K562 (cell line): Measurements from ENCODE around the gene RCC2. TPM values are rescaled to one million over a fixed set of nuclear protein-coding genes. Genes with fewer than 3 reads are reported as not detected.

Experiments
- ARID1B ChIP-seq: fragments of 450-650 bp; IDR thresholded peaks from 2 replicates; pipeline ENCODE4 v1.6.1; 2016; ENCODE audit warnings: antibody characterized with exemption, mild to moderate bottlenecking, inconsistent platforms
- BHLHE40 ChIP-seq: IDR thresholded peaks from 2 replicates; pipeline ENCODE4 v1.6.1; 2011; ENCODE audit warnings: low read length, improper control_type of control experiment
- CCAR2 ChIP-seq: fragments of 200-400 bp; formaldehyde crosslinking; IDR thresholded peaks from 2 replicates; pipeline ENCODE4 v1.6.1; 2017; ENCODE audit warnings: mild to moderate bottlenecking, low read depth, low read length
- CLOCK ChIP-seq: fragments of 250-450 bp; sonication (Bioruptor Pico); IDR thresholded peaks from 2 replicates; pipeline ENCODE4 v1.4.0; 2020; ENCODE audit warnings: mild to moderate bottlenecking, moderate library complexity, borderline replicate concordance
- DEAF1 ChIP-seq: fragments of 450-650 bp; formaldehyde crosslinking; IDR thresholded peaks from 2 replicates; pipeline ENCODE4 v1.4.0; 2020; ENCODE audit warnings: mild to moderate bottlenecking, moderate library complexity
- DNMT1 ChIP-seq: fragments of 450-650 bp; IDR thresholded peaks from 2 replicates; pipeline ENCODE4 v1.6.1; 2016; ENCODE audit warnings: antibody characterized with exemption, mild to moderate bottlenecking
- HDAC1 ChIP-seq, 2 experiments: fragments of 450-650 bp; IDR thresholded peaks; 2 replicates each; pipeline ENCODE4 v1.6.1; 2016 to 2017; ENCODE audit warnings: inconsistent platforms in 1 of 2, mild to moderate bottlenecking in 1 of 2, moderate library complexity in 1 of 2
- HDAC6 ChIP-seq: IDR thresholded peaks from 2 replicates; pipeline ENCODE4 v1.6.1; 2012; ENCODE audit warnings: low read depth, mild to moderate bottlenecking, control low read depth, inconsistent platforms, low read length, moderate library complexity
- KAT7 ChIP-seq: sonication (generic); formaldehyde crosslinking; IDR thresholded peaks from 2 replicates; pipeline ENCODE4 v1.8.0; 2022; ENCODE audit warnings: missing genetic modification reagents, mild to moderate bottlenecking, borderline replicate concordance
- NONO ChIP-seq, 2 experiments: fragments of 200-400 bp in 1 of 2; fragments of 450-650 bp in 1 of 2; formaldehyde crosslinking in 1 of 2; IDR thresholded peaks; 2 replicates each; pipeline ENCODE4 v1.6.1; 2017; ENCODE audit warnings: low read depth in 2 of 2, mild to moderate bottlenecking in 2 of 2, moderate library complexity in 2 of 2, low read length in 1 of 2
- PATZ1 ChIP-seq: fragments of 250-450 bp; sonication (Bioruptor Pico); IDR thresholded peaks from 2 replicates; pipeline ENCODE4 v1.5.0; 2020; ENCODE audit warnings: mild to moderate bottlenecking, borderline replicate concordance
- POLR3A ChIP-seq: IDR thresholded peaks from 2 replicates; pipeline ENCODE4 v1.6.1; 2011; ENCODE audit warnings: borderline replicate concordance, mild to moderate bottlenecking, moderate library complexity; ENCODE audit not compliant: insufficient read length, insufficient read depth; ENCODE audit errors: extremely low read depth
- PTTG1 ChIP-seq: fragments of 450-650 bp; IDR thresholded peaks from 2 replicates; pipeline ENCODE4 v1.6.1; 2016; ENCODE audit warnings: low read depth, mild to moderate bottlenecking, missing genetic modification characterization, missing compliant biosample characterization
- RBBP5 ChIP-seq: fragments of 200-600 bp; sonication (generic); IDR thresholded peaks from 2 replicates; pipeline ENCODE4 v1.6.1; 2012; ENCODE audit warnings: borderline replicate concordance, mild to moderate bottlenecking, low read length, control low read depth, inconsistent platforms; ENCODE audit not compliant: insufficient read depth, poor library complexity, severe bottlenecking
- RBM14 ChIP-seq: fragments of 200-400 bp; formaldehyde crosslinking; IDR thresholded peaks from 2 replicates; pipeline ENCODE4 v1.6.1; 2018; ENCODE audit warnings: low read depth, mild to moderate bottlenecking, low read length, moderate library complexity, borderline replicate concordance; ENCODE audit not compliant: insufficient read depth
- SIX5 ChIP-seq, 2 experiments: IDR thresholded peaks; 2 replicates each; pipeline ENCODE4 v1.6.1; 2011; ENCODE audit warnings: low read length in 2 of 2, borderline replicate concordance in 1 of 2, low read depth in 1 of 2, mild to moderate bottlenecking in 1 of 2, moderate library complexity in 1 of 2; ENCODE audit not compliant: insufficient read depth in 1 of 2
- SMAD3 ChIP-seq: fragments of 450-650 bp; formaldehyde crosslinking; conservative IDR thresholded peaks from 2 replicates; pipeline ENCODE4 v1.4.0; 2020; ENCODE audit warnings: mild to moderate bottlenecking
- YBX1 ChIP-seq: fragments of 450-650 bp; IDR thresholded peaks from 2 replicates; pipeline ENCODE4 v1.7.1; 2016; ENCODE audit warnings: mild to moderate bottlenecking
- ZKSCAN8 ChIP-seq: fragments of 200-800 bp; sonication (Bioruptor generic); IDR thresholded peaks from 2 replicates; pipeline ENCODE4 v1.6.1; 2016; ENCODE audit warnings: missing genetic modification characterization, missing compliant biosample characterization
- ZNF766 ChIP-seq: fragments of 200-800 bp; sonication (Bioruptor generic); conservative IDR thresholded peaks from 2 replicates; pipeline ENCODE4 v1.6.1; 2016; ENCODE audit warnings: missing genetic modification characterization, missing compliant biosample characterization
- polyA plus RNA-seq, 8 experiments: library from polyadenylated mRNA; depleted of rRNA in 4 of 8; stranded (reverse) in 5 of 8; unstranded in 3 of 8; fragments of >200 nt; fragmentation: Nextera tagmentation in 2 of 8; fragmentation: Illumina TruSeq in 1 of 8; extraction: Ambion mirVana in 2 of 8; extraction: Trizol in 1 of 8; gene quantifications; 2 replicates each; pipeline versions ENCODE4 v1.2.1 to v1.2.3, GENCODE V29; 2011 to 2014; ENCODE audit warnings: inconsistent platforms in 1 of 8, missing spikeins in 1 of 8
- total RNA-seq, 7 experiments: library from RNA; depleted of rRNA in 6 of 7; stranded (reverse); fragments of >200 nt in 6 of 7; fragmentation: Illumina TruSeq in 2 of 7; extraction: Trizol in 2 of 7; gene quantifications; 2 replicates each; pipeline versions ENCODE4 v1.2.1 to v1.2.3, GENCODE V29; 2011 to 2021; ENCODE audit warnings: low replicate concordance in 1 of 7

The RCC2 gene
- total and polyA plus RNA-seq, 9 of the 15 experiments (the other 6 are each of a cell fraction or from before 2014, with no cell fraction given), result 31.8 to 292 (median 116) TPM

GRCh38 chr1:17438318-17439249 is 893 bp downstream of the RCC2 start (continued):
- no peak for TF ChIP-seq HDAC6
- no peak for TF ChIP-seq DEAF1
- no peak for TF ChIP-seq PTTG1 (tag)
- no peak for TF ChIP-seq SIX5 (IDR thresholded peaks at IDR 0.05; ENCODE audit: borderline replicate concordance in 1 of 2, insufficient read depth in 1 of 2, low read depth in 1 of 2, low read length in 2 of 2)
- TF ChIP-seq KAT7 (CRISPR knock-in tag), result no peak; the same call in 1 of the 2 replicates
- TF ChIP-seq ZNF766 (CRISPR knock-in tag), result no peak
- TF ChIP-seq CCAR2, result no peak
- TF ChIP-seq POLR3A, result no peak
- TF ChIP-seq NONO (IDR thresholded peaks at IDR 0.05; ENCODE audit: low read depth in 2 of 2, low read length in 1 of 2), result peak in 1 of 2 experiments; percentile 85; a peak in 2 of 4 replicates
- peak in 1 of 2 experiments; percentile 45; a peak in 2 of 4 replicates for TF ChIP-seq HDAC1 (IDR thresholded peaks at IDR 0.05)
- TF ChIP-seq SMAD3 (CRISPR knock-in tag), result no peak
- 0 out of 2 replicates have a peak, but pooled peaks have one; percentile 45 for TF ChIP-seq RBM14
- no peak for TF ChIP-seq ZKSCAN8 (CRISPR knock-in tag)
- no peak for TF ChIP-seq DNMT1
- peak; percentile 66 for TF ChIP-seq RBBP5
- no peak for TF ChIP-seq CLOCK (CRISPR knock-in tag)
- no peak for TF ChIP-seq ARID1B
- TF ChIP-seq BHLHE40, result no peak
- no peak for TF ChIP-seq PATZ1
- TF ChIP-seq YBX1, result no peak
